WERI-Rb-1 (cell line): Measurements from ENCODE around the gene ADCY2.

Experiments used
- DNase-seq: peaks from one replicate; pipeline ENCODE4 v3.0.0-alpha.2; 2020
- H3K27ac ChIP-seq: fragments of 250-450 bp; sonication (Bioruptor Pico); 2 replicates; pipeline ENCODE4 v1.5.1; 2020; ENCODE audit warnings: mild to moderate bottlenecking, moderate library complexity
- H3K27me3 ChIP-seq: fragments of 250-450 bp; sonication (Bioruptor Pico); 2 replicates; pipeline ENCODE4 v1.5.1; 2021; ENCODE audit warnings: mild to moderate bottlenecking, low read depth, moderate library complexity; ENCODE audit not compliant: insufficient read depth, severe bottlenecking
- H3K36me3 ChIP-seq: fragments of 250-450 bp; sonication (Bioruptor Pico); 2 replicates; pipeline ENCODE4 v1.5.1; 2020; ENCODE audit warnings: mild to moderate bottlenecking, moderate library complexity
- H3K4me3 ChIP-seq: 2 replicates; pipeline ENCODE4 v1.5.1; 2011; ENCODE audit warnings: low read depth, mild to moderate bottlenecking, control low read depth, low read length
- H3K9me3 ChIP-seq: fragments of 250-450 bp; sonication (Bioruptor Pico); 2 replicates; pipeline ENCODE4 v1.5.1; 2021; ENCODE audit warnings: mild to moderate bottlenecking, moderate library complexity; ENCODE audit not compliant: severe bottlenecking
- CTCF ChIP-seq: IDR thresholded peaks from 2 replicates; pipeline ENCODE4 v1.5.1; 2011; ENCODE audit warnings: low read depth, mild to moderate bottlenecking, control low read depth, inconsistent platforms, low read length

ADCY2 gene

DNA sequence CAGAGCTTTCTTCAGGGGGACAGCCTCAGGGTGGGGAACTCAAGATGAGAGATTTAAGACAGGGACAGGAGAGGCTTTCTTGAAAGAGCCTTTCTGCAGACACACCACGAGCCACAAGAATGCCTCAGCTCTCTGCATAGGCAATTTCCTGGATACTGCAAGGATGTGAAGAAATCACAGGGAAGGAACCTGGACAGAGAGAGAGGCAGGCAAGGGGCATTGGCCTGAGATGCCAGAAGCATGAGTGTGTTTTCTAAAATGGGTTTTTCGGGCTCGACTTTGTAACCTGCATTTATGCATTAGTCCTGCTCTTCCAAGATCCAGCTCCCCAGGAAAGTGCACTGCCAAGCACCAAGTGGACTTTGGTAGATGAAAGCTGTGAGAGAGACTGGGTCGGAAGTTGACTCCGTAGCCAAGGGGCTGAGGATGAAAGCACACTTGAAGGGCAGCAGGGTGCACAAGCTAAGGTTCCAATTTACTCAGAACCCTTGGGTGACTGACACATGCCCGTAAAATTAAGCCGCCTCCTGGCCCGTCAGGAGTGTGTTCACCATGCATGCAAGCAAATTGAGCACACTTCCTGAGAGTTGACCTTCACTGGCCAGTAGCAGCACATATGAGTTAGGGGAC, 364.1 kb downstream of the ADCY2 start:
- Histone ChIP-seq H3K9me3 (no peaks in the 10 kb centered on the region), H3K27me3 (no peaks in the 10 kb centered on the region), H3K4me3 (no peak overlapping the region), H3K36me3 (peaks cover 8% of the 10 kb centered on the region), H3K27ac (no peak overlapping the region)
- no peak for TF ChIP-seq CTCF
- DNase-seq: no peak

DNA sequence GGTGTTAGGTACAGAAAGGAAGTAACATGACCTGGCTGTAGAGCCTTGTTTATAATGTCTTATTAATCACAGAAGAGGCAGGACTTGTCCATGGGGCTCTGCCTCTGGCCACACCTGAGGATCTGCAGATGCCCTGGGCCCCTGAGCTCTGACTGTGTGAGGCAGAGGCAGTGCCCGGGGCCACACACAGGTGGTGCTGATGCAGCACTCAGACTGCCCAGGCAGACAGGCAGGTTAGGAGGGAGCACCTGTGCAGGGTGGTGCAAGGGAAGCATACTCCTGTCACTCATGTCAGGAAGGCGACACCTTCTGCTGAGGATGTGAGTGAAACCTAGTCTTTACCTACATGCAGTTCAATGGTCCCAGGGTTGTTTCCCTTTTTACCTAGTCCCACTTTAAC, 366.3 kb downstream of the ADCY2 start:
- Histone ChIP-seq H3K36me3 (peaks cover 4% of the 10 kb centered on the region), H3K9me3 (no peaks in the 10 kb centered on the region), H3K27me3 (no peaks in the 10 kb centered on the region), H3K4me3 (no peak overlapping the region), H3K27ac (no peak overlapping the region)
- DNase-seq: peak; percentile 31
- peak; percentile 58 for TF ChIP-seq CTCF

GRCh38 chr5:7763621-7764072, 367.7 kb downstream of the ADCY2 start:
- Histone ChIP-seq H3K9me3 (no peaks in the 10 kb centered on the region), H3K27me3 (no peaks in the 10 kb centered on the region), H3K4me3 (no peak overlapping the region), H3K36me3 (no peaks in the 10 kb centered on the region; the same call in none of the 2 replicates), H3K27ac (no peak overlapping the region)
- TF ChIP-seq CTCF: no peak
- no peak for DNase-seq

DNA sequence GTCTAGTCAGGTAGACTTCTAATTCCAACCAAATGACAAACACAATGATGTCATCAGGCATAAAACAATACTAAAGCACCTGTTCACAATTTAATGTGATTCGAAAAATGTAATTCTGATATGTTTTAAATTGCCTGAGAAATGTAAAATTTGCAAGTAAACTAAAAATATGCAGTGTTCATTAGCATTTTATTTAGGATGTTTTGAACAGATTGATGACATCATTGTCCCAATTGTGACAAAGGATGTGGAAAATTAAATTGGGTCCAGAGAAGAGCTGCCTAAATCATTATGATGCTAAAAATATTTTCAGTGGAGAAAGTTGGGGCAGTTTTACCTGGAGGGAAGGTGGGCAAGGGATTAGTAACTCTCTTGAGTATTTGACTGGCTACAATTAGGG, 368.5 kb downstream of the ADCY2 start:
- no peaks in the 10 kb centered on the region for H3K27me3 ChIP-seq
- H3K4me3 ChIP-seq: no peak overlapping the region
- no peak for TF ChIP-seq CTCF
- no peaks in the 10 kb centered on the region; the same call in none of the 2 replicates for H3K36me3 ChIP-seq
- no peaks in the 10 kb centered on the region for H3K9me3 ChIP-seq
- H3K27ac ChIP-seq: no peak overlapping the region
- no peak for DNase-seq

DNA sequence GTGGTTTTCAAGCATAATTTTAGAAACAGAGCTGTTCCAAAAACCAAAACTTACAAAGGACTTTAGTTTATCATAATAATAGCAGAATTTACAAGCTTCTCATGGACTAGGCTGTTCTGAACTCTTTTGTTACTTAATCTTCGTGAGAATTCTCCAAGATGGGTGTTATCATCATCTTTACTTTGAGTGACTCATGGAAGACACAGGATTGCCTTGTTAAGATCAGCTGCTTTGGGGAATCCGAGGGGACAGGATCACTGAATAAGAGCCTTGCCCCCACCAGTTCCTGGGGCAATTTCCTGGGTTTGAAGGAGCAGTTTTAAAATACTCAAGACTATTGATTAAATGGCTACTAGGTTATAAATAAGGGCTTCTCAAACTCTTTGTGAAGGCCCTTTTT, 374.5 kb downstream of the ADCY2 start:
- Histone ChIP-seq H3K27ac (no peak overlapping the region), H3K9me3 (no peaks in the 10 kb centered on the region), H3K4me3 (no peak overlapping the region), H3K36me3 (peaks cover 34% of the 10 kb centered on the region), H3K27me3 (no peaks in the 10 kb centered on the region)
- TF ChIP-seq CTCF: no peak
- no peak for DNase-seq

DNA sequence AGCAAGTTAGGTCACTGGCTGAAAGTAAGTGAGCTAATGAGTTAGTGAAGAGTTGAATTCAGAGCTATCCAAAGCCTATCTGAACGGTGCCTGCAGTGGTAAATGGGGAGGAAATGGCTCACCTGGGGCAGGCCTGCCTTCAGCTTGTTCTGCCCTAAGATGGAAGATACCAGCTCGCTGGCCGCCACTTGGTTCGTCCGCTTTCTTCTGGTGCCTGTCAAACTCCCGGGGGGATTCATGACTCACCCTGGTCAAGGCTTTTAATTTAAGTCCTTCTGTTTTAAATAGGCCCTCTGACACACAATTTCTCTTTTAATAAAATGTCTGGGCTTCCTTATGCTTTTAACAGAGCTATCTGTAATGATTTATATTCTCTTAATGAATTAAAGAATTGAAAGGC, 376.2 kb downstream of the ADCY2 start:
- TF ChIP-seq CTCF: no peak
- Histone ChIP-seq H3K9me3 (no peaks in the 10 kb centered on the region), H3K27me3 (no peaks in the 10 kb centered on the region), H3K36me3 (peaks cover 45% of the 10 kb centered on the region), H3K27ac (no peak overlapping the region), H3K4me3 (no peak overlapping the region)
- DNase-seq: no peak
